Choroid plexus epithelial cell (primary cell): ENCODE measurements around the gene CCR2.

Experiments
- DNase-seq: peaks from one replicate; pipeline ENCODE4 v3.0.0-alpha.2; 2010; ENCODE audit warnings: low read depth
- H3K4me3 ChIP-seq: 2 replicates; pipeline ENCODE4 v1.5.1; 2011; ENCODE audit warnings: low read depth, mild to moderate bottlenecking, control low read depth, low read length, moderate library complexity
- TF ChIP-seq, protein P1 (sequence below): conservative IDR thresholded peaks from 2 replicates; pipeline ENCODE4 v1.5.1; 2011; ENCODE audit warnings: low read depth, mild to moderate bottlenecking, control low read depth, inconsistent platforms, low read length, moderate library complexity

Gene CCR2

DNA sequence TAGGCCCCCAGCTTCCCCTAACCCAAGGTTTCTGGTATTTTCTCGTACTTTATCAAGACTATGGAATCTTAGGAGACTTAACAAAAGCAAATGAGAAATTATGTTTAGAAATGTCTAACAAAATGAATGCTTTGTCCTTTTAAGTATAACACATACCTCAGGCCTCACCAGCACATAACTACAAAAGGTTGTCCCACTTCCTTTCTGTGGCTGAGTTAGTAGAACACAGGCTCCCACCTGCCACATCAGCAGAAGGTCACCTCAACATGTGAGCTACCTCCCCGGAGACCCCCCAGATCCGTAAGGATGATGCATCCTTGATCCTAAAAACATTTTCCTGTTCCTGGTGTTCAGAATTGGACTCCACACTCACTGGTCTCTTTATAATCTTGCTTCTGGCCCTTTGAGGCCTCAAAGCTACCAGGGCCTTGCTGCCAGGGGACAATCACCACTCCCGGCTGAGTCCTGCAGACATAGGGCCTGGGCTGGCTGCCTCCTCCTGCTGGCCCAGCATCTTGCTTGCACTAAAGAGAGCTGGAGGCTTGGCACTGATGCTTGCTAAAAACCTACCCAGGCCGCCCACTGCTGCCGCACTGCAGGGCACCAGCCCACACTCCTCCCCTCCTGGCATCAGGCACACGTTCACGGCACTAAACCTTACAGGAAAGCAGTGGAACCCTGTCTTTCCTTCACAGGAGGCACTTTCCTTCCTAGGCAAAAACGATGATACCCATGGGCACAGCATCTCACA lies 56.0 kb downstream of the CCR2 start:
- H3K4me3 ChIP-seq, result no peak overlapping the region

More for the DNA sequence above, 56.0 kb downstream of the CCR2 start:
- no peak for DNase-seq
- TF ChIP-seq, protein P1, sequence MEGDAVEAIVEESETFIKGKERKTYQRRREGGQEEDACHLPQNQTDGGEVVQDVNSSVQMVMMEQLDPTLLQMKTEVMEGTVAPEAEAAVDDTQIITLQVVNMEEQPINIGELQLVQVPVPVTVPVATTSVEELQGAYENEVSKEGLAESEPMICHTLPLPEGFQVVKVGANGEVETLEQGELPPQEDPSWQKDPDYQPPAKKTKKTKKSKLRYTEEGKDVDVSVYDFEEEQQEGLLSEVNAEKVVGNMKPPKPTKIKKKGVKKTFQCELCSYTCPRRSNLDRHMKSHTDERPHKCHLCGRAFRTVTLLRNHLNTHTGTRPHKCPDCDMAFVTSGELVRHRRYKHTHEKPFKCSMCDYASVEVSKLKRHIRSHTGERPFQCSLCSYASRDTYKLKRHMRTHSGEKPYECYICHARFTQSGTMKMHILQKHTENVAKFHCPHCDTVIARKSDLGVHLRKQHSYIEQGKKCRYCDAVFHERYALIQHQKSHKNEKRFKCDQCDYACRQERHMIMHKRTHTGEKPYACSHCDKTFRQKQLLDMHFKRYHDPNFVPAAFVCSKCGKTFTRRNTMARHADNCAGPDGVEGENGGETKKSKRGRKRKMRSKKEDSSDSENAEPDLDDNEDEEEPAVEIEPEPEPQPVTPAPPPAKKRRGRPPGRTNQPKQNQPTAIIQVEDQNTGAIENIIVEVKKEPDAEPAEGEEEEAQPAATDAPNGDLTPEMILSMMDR, result no peak
